CD4-positive, alpha-beta memory T cell (primary cell): Measurements from ENCODE around the gene KIRREL3. TPM values are rescaled to one million over a fixed set of nuclear protein-coding genes. Genes with fewer than 3 reads are reported as not detected.
A peak's percentile ranks its signal among the peaks of the same experiment; 100 is the strongest.

Experiments used
- CTCF ChIA-PET: fragments of 350-600 bp; sonication (Branson Sonifier 250); formaldehyde crosslinking; loops from one replicate; lab custom pipeline; 2021; ENCODE audit warnings: inconsistent platforms; ENCODE audit not compliant: partially characterized antibody; lab: Charles Lee
- POLR2A ChIA-PET: fragments of 350-600 bp; sonication (Branson Sonifier 250); formaldehyde crosslinking; loops from one replicate; lab custom pipeline; 2021; ENCODE audit not compliant: partially characterized antibody; lab: Charles Lee
- DNase-seq, 5 donors: peaks; one replicate each; pipeline versions ENCODE4 v3.0.0 to v3.0.0-alpha.2; 2020 to 2022; ENCODE audit warnings: mixed read lengths in 1 of 5
- H3K27ac ChIP-seq: one replicate; pipeline ENCODE4 v1.7.0; 2013; ENCODE audit warnings: low read depth, low read length
- H3K27me3 ChIP-seq: 2 replicates; pipeline ENCODE4 v1.7.0; 2013; ENCODE audit warnings: mild to moderate bottlenecking, low read length, moderate library complexity; ENCODE audit not compliant: insufficient read depth
- H3K36me3 ChIP-seq: 2 replicates; pipeline ENCODE4 v1.7.0; 2013; ENCODE audit warnings: mild to moderate bottlenecking, low read length, moderate library complexity; ENCODE audit not compliant: insufficient read depth
- H3K4me1 ChIP-seq: 2 replicates; pipeline ENCODE4 v1.7.0; 2013; ENCODE audit warnings: mild to moderate bottlenecking, low read length, moderate library complexity; ENCODE audit not compliant: insufficient read depth
- H3K4me3 ChIP-seq, 2 donors: one replicate each; pipeline ENCODE4 v1.7.0; 2013; ENCODE audit warnings: low read length in 2 of 2, mild to moderate bottlenecking in 1 of 2
- H3K9me3 ChIP-seq, 2 donors: one replicate each; pipeline ENCODE4 v1.7.0; 2013; ENCODE audit warnings: low read length in 2 of 2, control low read depth in 1 of 2; ENCODE audit not compliant: control insufficient read depth in 1 of 2
- H3K27ac Mint-ChIP-seq, 7 donors: one replicate each; pipeline ENCODE4 v1.8.0; 2020 to 2021; ENCODE audit warnings: mixed read lengths in 7 of 7, mild to moderate bottlenecking in 6 of 7, inconsistent platforms in 3 of 7, moderate library complexity in 3 of 7
- H3K27me3 Mint-ChIP-seq, 2 donors: one replicate each; pipeline ENCODE4 v1.8.0; 2020 to 2021; ENCODE audit warnings: mixed read lengths in 2 of 2
- H3K36me3 Mint-ChIP-seq, 2 donors: one replicate each; pipeline ENCODE4 v1.8.0; 2020 to 2021; ENCODE audit warnings: mixed read lengths in 2 of 2, inconsistent platforms in 1 of 2, mild to moderate bottlenecking in 1 of 2
- H3K4me1 Mint-ChIP-seq, 4 donors: one replicate each; pipeline ENCODE4 v1.8.0; 2020 to 2021; ENCODE audit warnings: mixed read lengths in 4 of 4, mild to moderate bottlenecking in 1 of 4
- H3K4me3 Mint-ChIP-seq, 8 donors: one replicate each; pipeline ENCODE4 v1.8.0; 2020 to 2021; ENCODE audit warnings: mixed read lengths in 8 of 8, mild to moderate bottlenecking in 7 of 8, moderate library complexity in 6 of 8, inconsistent platforms in 3 of 8
- H3K9me3 Mint-ChIP-seq, 8 donors: one replicate each; pipeline ENCODE4 v1.8.0; 2020 to 2021; ENCODE audit warnings: mixed read lengths in 8 of 8, mild to moderate bottlenecking in 5 of 8, inconsistent platforms in 3 of 8, moderate library complexity in 1 of 8
- intact Hi-C: fragments of 100-400 bp; cut with micrococcal nuclease; formaldehyde crosslinking; loops from one replicate; pipeline ENCODE4 v1.15.1; 2023
- polyA plus RNA-seq, 2 donors: library from polyadenylated mRNA; unstranded; fragments of 300-500 nt; fragmentation: Illumina TruSeq; gene quantifications; one replicate each; pipeline ENCODE4 v1.2.3, GENCODE V29; 2021
- total RNA-seq, 2 experiments: library from RNA; stranded (reverse); gene quantifications; one replicate each; pipeline ENCODE4 v1.2.3, GENCODE V29; 2021

Gene KIRREL3
- total and polyA plus RNA-seq, 4 experiments from 2014 or later = not detected

DNA sequence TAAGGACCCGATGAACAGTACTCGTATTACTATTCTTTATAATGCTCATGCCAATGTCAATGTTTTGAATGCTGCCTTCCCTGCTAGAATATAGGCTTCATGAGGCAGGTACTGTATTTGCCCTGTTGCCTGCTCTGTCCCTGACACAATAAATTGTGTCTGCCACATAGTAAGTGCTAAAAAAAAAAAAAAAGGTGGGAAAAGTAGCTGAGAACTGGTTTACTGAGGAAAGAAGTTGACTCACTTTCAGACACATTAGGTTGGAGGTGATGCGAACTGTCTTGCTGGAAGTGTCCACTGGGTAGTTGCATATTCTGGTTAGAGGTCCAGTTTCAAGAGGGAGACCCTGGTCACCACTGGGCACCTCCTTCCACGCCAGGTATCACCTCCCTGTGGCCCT lies 255.9 kb downstream of the KIRREL3 start:
- CTCF ChIA-PET = interaction anchor here (0.7 kb wide), 1 partner anchor 78 kb away, joined by 4 read pairs; no protein-coding TSS in a partner anchor
- H3K36me3 ChIP-seq = no peaks in the 10 kb centered on the region
- H3K27ac Mint-ChIP-seq = peak overlapping the region in 1 of 7 donors; percentile 36

DNA sequence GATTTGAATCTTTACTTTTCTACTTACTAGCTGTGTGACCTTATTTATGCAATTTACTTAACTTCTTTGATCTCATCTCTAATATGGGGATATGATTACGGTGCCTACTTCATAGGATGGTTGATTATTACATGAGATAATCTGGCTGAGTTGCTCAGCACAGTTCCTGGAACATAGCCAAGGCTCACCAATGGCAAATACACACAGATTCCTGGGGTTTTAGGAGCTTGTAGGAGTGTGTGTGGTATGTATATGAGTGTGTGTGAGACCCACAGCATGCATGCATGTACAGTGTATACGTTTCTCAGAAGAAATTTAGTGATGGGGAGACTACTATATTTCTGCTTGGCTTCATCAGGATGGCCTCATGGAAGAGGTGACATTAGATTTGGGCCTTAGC lies 256.9 kb downstream of the KIRREL3 start:
- Mint-ChIP-seq H3K36me3 (no peaks in the 10 kb centered on the region), H3K4me3 (no peak overlapping the region)
- POLR2A ChIA-PET = no interaction called here

More for the DNA sequence above, 255.9 kb downstream of the KIRREL3 start:
- H3K9me3 Mint-ChIP-seq = no peaks in the 10 kb centered on the region
- peaks cover 0 to 68% (median 0%) of the 10 kb centered on the region in 4 donors for H3K4me1 Mint-ChIP-seq
- Histone ChIP-seq H3K9me3 (no peaks in the 10 kb centered on the region), H3K4me3 (no peak overlapping the region), H3K27ac (no peak overlapping the region), H3K4me1 (no peaks in the 10 kb centered on the region), H3K27me3 (no peaks in the 10 kb centered on the region)
- peaks cover 0 to 4% of the 10 kb centered on the region in 2 donors for H3K27me3 Mint-ChIP-seq
- H3K36me3 Mint-ChIP-seq = no peaks in the 10 kb centered on the region
- no peak overlapping the region for H3K4me3 Mint-ChIP-seq
- no peak for DNase-seq
- intact Hi-C loops = no loop called here
- POLR2A ChIA-PET = no interaction called here

GRCh38 chr11:126742582-126742981 lies 258.0 kb downstream of the KIRREL3 start:
- intact Hi-C loops = no loop called here
- DNase-seq = peak in 2 of 5 donors; percentile 10 to 21
- Mint-ChIP-seq H3K9me3 (no peaks in the 10 kb centered on the region), H3K36me3 (no peaks in the 10 kb centered on the region), H3K27me3 (peaks cover 0 to 2% of the 10 kb centered on the region in 2 donors), H3K4me3 (peak overlapping the region in 1 of 8 donors; percentile 5), H3K4me1 (peaks cover 0 to 61% (median 0%) of the 10 kb centered on the region in 4 donors), H3K27ac (peak overlapping the region in 2 of 7 donors; percentile 13 to 37)
- Histone ChIP-seq H3K4me3 (no peak overlapping the region), H3K4me1 (no peaks in the 10 kb centered on the region), H3K27ac (no peak overlapping the region), H3K36me3 (no peaks in the 10 kb centered on the region), H3K9me3 (no peaks in the 10 kb centered on the region), H3K27me3 (peaks cover 3% of the 10 kb centered on the region)
- POLR2A ChIA-PET = no interaction called here
- CTCF ChIA-PET = no interaction called here

More for the DNA sequence above, 256.9 kb downstream of the KIRREL3 start:
- no peaks in the 10 kb centered on the region for H3K9me3 Mint-ChIP-seq
- peaks cover under 1% of the 10 kb centered on the region for H3K27me3 ChIP-seq
- H3K9me3 ChIP-seq = no peaks in the 10 kb centered on the region
- no peak overlapping the region for H3K27ac ChIP-seq
- intact Hi-C loops = no loop called here
- no peaks in the 10 kb centered on the region for H3K4me1 ChIP-seq
- no peak overlapping the region for H3K4me3 ChIP-seq
- no peak for DNase-seq
- H3K27ac Mint-ChIP-seq = peak overlapping the region in 1 of 7 donors; percentile 5
- peaks cover 0 to 2% of the 10 kb centered on the region in 2 donors for H3K27me3 Mint-ChIP-seq
- H3K4me1 Mint-ChIP-seq = peaks cover 0 to 69% (median 0%) of the 10 kb centered on the region in 4 donors
- H3K36me3 ChIP-seq = no peaks in the 10 kb centered on the region
- CTCF ChIA-PET = no interaction called here

DNA sequence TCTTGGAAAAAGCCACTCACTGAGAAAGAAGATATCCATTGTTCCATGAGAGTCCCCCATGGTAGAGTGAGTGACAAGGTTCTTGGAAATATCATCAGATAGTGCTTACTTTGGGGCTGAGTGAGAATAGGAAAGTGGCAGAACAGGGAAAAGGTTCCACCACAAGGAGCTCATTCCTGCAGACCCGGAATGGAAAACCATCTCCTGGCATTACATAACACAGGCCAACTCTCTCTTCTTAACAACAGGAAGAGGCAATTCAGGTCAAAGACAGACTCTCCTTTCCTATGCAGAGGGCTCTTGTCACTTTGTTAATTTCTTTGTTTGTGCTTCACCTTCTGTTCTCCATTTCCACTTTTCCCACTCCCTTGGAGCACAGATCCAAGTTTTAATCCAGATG lies 259.7 kb downstream of the KIRREL3 start:
- Mint-ChIP-seq H3K4me1 (peaks cover 0 to 48% (median 0%) of the 10 kb centered on the region in 4 donors), H3K4me3 (peak overlapping the region in 2 of 8 donors; percentile 3 to 46), H3K36me3 (no peaks in the 10 kb centered on the region), H3K9me3 (no peaks in the 10 kb centered on the region), H3K27me3 (peaks cover 1 to 2% of the 10 kb centered on the region in 2 donors), H3K27ac (peak overlapping the region in 3 of 7 donors; percentile 20 to 86 (median 58))
- intact Hi-C loops = no loop called here
- no peak for DNase-seq
- POLR2A ChIA-PET = no interaction called here
- CTCF ChIA-PET = no interaction called here
- no peaks in the 10 kb centered on the region for H3K36me3 ChIP-seq
- H3K27ac ChIP-seq = no peak overlapping the region
- H3K4me1 ChIP-seq = no peaks in the 10 kb centered on the region
- H3K4me3 ChIP-seq = no peak overlapping the region
- H3K27me3 ChIP-seq = peaks cover 3% of the 10 kb centered on the region
- no peaks in the 10 kb centered on the region for H3K9me3 ChIP-seq

GRCh38 chr11:126739499-126740145 lies 260.9 kb downstream of the KIRREL3 start:
- no peak overlapping the region for H3K4me3 ChIP-seq
- peaks cover 3% of the 10 kb centered on the region for H3K27me3 ChIP-seq
- H3K4me1 Mint-ChIP-seq = peaks cover 0 to 45% (median 0%) of the 10 kb centered on the region in 4 donors
- peak overlapping the region in 5 of 7 donors; percentile 3 to 43 (median 22) for H3K27ac Mint-ChIP-seq
- ChIA-PET POLR2A (no interaction called here), CTCF (no interaction called here)
- no peaks in the 10 kb centered on the region for H3K36me3 Mint-ChIP-seq
- DNase-seq = no peak
- H3K4me1 ChIP-seq = no peaks in the 10 kb centered on the region
- H3K4me3 Mint-ChIP-seq = peak overlapping the region in 1 of 8 donors; percentile 6
- peaks cover 2 to 3% of the 10 kb centered on the region in 2 donors for H3K27me3 Mint-ChIP-seq
- no peaks in the 10 kb centered on the region for H3K9me3 ChIP-seq
- no peaks in the 10 kb centered on the region for H3K9me3 Mint-ChIP-seq
- H3K36me3 ChIP-seq = no peaks in the 10 kb centered on the region
- H3K27ac ChIP-seq = no peak overlapping the region
- intact Hi-C loops = no loop called here

DNA sequence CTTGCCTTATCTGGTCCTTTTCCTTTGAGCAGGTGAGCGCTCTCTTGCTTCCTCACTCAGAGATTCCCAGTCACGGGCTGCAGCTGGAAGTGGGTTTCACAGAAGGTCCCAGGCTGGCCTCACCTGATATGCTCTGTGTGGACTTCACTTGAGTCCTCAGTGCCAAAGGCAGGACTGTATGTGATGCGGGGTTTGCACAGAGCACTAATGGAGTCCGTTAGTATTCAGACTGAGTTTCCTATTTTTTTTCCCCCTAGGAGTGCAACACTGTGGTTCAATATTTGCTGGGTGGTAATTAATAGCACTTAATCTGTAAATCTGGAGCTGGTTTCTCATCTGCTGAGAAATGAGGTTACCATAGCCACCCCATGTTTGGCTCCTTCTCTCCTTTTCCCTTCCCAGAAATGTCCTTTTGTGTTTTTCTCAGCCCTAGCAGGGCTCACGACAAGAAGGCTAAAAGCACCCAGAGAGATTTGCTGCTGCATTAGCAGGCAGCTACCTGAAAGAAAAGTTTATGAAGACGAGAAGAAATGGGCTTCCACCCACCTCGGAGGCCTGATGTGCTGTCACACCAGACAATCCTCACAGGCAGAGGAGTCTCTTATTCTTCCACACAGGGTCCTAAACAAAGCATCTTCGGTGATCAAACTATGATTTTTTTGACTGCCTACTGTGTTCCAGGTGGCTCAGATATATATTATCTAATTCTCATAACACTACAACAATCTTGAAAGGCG lies 262.1 kb downstream of the KIRREL3 start:
- intact Hi-C loops = no loop called here
- ChIA-PET POLR2A (no interaction called here), CTCF (no interaction called here)
- Mint-ChIP-seq H3K27ac (no peak overlapping the region), H3K9me3 (no peaks in the 10 kb centered on the region), H3K27me3 (peaks cover 0 to 3% of the 10 kb centered on the region in 2 donors), H3K4me1 (peaks cover 0 to 45% (median 0%) of the 10 kb centered on the region in 4 donors), H3K36me3 (no peaks in the 10 kb centered on the region), H3K4me3 (no peak overlapping the region)
- Histone ChIP-seq H3K4me3 (no peak overlapping the region), H3K4me1 (no peaks in the 10 kb centered on the region), H3K27me3 (peaks cover 3% of the 10 kb centered on the region), H3K27ac (no peak overlapping the region), H3K9me3 (no peaks in the 10 kb centered on the region), H3K36me3 (no peaks in the 10 kb centered on the region)
- no peak for DNase-seq
